Inflammatory macrophage (primary cell): Measurements from ENCODE around the gene ZC3H10.
"Not testable (repeated sequence)": the region's sequence is repeated elsewhere in the genome, so short reads cannot be mapped to it uniquely, and the experiment has no call there.

Experiments used
- DNase-seq, 2 donors: peaks; one replicate each; pipeline ENCODE4 v3.0.0-alpha.2; 2020 to 2022
- total RNA-seq, 18 experiments: gene quantifications; one replicate each; lab custom pipeline; 2026; ENCODE audit warnings: mixed read lengths in 6 of 18, inconsistent platforms in 2 of 18; lab: John Stamatoyannopoulos, UW

The ZC3H10 gene
- total RNA-seq, result 3.8 to 17.9 (median 10.9) reads per million in 18 experiments

DNA sequence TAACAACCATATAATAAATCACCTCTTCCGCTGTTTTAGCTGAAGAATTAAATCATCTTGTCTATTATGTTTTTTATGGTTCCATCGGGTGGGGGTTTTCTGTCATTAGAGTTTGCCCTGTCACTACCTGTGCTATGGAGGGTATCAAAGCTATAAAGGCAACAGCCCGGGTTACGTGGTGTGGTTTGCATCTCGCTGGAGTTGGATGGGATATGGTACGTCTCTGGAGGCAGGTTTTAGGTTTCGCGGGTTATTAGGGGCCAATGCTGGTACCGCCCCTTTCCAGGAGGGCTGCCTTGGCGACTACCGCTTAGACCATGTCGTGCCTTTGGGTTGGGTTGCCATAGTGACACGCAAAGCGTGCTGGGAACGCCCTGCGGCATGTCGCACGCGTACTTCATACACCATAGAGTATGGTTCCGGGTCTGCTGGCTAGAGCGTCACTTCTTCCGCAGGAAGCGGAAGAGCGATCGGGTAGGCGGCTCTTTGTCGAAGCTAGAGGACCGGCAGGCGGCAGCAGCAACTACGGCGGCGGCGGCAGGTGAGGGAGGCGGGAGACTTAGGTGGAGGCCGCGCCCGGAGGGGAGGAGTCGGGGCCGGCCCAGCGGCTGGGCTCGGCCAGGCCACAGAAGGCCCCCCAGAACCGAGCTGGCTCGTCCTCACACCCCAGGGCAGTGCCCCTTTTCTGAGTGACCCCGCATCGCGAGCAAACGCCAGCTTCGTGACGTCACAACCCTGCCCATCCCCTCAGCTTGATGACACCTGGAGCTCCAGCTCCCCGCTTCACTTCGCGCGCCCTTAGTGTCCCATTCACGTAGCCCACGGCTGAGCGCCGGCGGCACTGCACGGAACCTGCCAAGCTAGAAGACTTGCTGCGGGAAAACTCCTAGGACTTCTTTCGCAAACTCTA lies at the start of gene ZC3H10:
Gene ZC3H10, plus strand, starts transcription at position 489 of the 910 bp plus-strand sequence. CDS start 2,297 bp downstream, outside the sequence.
- peak; percentile 99 to 100 for DNase-seq

DNA sequence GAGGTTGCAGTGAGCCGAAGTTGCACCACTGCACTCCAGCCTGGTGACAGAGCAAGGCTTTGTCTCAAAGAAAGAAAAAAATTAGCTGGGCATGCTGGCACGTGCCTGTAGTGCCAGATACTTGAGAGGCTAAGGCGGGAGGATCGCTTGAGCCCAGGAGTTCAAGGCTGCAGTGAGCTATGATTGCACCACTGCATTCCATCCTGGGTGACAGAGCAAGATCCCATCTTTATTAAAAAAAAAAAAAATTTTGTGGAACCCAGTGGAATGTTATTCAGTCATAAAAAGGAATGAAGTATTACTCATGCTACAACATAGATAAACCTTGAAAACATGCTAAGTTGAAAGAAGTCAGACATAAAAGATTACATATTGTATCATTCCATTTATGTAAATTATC lies 46.4 kb upstream of the ZC3H10 start:
- no peak for DNase-seq

GRCh38 chr12:56074396-56074795 lies 43.7 kb upstream of the ZC3H10 start:
- DNase-seq, result no peak

- not testable (repeated sequence) for DNase-seq
Observed at GRCh38 chr12:56077966-56078365, 40.1 kb upstream of the ZC3H10 start.

DNA sequence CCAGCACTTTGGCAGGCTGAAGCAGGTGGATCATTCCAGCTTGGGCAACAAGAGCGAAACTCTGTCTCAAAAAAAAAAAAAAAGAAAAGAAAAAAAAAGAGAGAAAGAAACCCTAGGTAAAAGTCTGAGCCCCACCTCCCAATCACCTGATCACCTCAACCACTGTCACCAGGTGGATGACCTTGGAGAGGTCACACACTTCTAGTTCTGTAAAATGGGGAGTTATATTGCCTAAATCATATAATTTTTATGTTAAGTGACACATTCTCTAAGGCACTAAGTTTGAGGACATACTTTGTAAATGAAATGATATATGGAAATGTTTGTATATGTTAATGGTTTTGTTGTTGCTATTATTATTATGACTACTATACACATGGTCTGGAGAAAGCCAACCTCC lies 39.6 kb upstream of the ZC3H10 start:
- no peak for DNase-seq

GRCh38 chr12:56078931-56079722 lies 38.9 kb upstream of the ZC3H10 start:
- DNase-seq, result peak; percentile 79 to 81

GRCh38 chr12:56079723-56080555 lies 38.1 kb upstream of the ZC3H10 start, which contains the start of gene ERBB3:
Gene ERBB3, plus strand, starts transcription at chr12:56080165. Its CDS starts 136 bp downstream, at chr12:56080301.
- peak; percentile 49 to 53 for DNase-seq

GRCh38 chr12:56080556-56081138 lies 37.4 kb upstream of the ZC3H10 start:
- DNase-seq, result no peak

- peak in 1 of 2 donors; percentile 3 for DNase-seq
Observed at GRCh38 chr12:56081393-56082347, 36.4 kb upstream of the ZC3H10 start.

- no peak for DNase-seq
Observed at GRCh38 chr12:56082382-56082781, 35.7 kb upstream of the ZC3H10 start.

GRCh38 chr12:56082967-56083366 lies 35.1 kb upstream of the ZC3H10 start:
- no peak for DNase-seq

DNA sequence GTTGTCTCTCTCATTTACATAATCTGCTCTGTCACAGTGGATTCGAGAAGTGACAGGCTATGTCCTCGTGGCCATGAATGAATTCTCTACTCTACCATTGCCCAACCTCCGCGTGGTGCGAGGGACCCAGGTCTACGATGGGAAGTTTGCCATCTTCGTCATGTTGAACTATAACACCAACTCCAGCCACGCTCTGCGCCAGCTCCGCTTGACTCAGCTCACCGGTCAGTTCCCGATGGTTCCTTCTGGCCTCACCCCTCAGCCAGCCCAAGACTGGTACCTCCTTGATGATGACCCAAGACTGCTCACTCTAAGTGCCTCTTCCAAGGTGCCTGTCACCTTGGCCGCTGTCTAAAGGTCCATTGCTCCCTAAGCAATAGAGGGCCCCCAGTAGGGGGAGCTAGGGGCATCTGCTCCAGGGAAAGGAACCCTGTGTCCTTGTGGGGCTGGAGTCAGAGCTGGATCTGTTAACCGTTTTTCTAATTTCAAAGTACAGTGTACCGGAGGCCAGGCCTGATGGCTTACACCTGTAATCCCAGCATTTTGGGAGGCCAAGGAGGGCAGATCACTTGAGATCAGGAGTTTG lies 33.0 kb upstream of the ZC3H10 start:
- DNase-seq, result peak; percentile 18 to 52

DNA sequence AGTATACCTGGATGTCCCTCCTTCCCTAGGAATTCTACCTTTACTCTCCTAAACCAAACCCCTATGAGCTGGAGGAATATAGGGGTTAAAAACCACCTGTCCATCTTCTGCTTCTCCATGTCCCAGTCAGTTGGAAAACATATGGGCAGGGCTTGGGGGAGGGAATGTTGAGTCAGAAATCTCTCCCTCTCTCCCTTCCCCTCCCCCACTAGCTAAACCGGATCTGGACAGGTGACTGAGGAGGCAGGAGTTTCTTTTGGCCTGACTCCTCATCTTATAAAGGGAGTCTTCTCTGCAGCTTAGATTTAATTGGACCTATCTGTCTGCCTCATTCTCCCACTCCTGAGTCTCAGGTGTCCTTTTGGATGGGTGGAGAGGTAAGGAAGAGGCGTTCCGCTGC lies 32.0 kb upstream of the ZC3H10 start:
- DNase-seq, result no peak

DNA sequence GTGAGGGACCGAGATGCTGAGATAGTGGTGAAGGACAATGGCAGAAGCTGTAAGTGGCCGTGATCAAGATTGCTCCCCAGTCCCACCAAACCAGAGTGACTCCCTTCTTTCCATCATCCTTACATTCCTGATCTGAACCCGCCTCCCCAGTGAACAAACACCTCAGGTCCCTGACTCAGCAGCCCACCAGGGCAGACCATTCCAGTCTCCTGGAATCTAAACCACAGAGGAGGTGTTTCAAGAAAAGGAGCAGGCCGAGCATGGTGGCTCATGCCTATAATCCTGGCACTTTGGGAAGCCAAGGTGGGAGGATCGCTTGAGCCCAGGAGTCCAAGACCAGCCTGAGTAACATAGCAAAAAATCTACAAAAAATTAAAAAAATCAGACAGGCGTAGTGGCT lies 31.5 kb upstream of the ZC3H10 start:
- no peak for DNase-seq

GRCh38 chr12:56087220-56087619 lies 30.8 kb upstream of the ZC3H10 start:
- peak; percentile 42 to 66 for DNase-seq

GRCh38 chr12:56097738-56098137 lies 20.3 kb upstream of the ZC3H10 start:
- no peak for DNase-seq

DNA sequence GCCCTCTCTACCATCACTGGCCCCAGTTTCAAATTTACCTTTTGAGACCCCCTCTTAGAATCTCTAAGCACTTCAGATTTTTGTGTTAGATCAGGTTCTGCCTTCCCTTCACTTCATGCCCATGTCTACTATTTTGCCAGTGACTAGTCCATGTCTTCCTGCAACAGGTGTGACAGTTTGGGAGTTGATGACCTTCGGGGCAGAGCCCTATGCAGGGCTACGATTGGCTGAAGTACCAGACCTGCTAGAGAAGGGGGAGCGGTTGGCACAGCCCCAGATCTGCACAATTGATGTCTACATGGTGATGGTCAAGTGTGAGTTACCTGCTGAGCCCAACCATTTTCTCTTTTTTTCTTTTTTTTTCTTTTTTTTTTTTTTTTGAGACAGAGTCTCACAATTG lies 19.5 kb upstream of the ZC3H10 start:
- DNase-seq, result no peak

DNA sequence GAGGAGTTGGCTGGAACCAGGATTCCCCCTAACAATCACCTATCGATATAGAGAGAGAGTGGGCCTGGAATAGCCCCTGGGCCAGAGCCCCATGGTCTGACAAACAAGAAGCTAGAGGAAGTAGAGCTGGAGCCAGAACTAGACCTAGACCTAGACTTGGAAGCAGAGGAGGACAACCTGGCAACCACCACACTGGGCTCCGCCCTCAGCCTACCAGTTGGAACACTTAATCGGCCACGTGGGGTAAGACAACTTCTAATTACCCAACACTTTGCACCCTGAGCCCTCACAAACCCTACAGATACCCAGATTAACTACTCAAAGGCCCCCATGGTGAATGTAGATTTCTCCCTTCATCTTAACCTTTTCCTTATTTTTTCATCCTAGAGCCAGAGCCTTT lies 18.3 kb upstream of the ZC3H10 start:
- DNase-seq, result no peak

DNA sequence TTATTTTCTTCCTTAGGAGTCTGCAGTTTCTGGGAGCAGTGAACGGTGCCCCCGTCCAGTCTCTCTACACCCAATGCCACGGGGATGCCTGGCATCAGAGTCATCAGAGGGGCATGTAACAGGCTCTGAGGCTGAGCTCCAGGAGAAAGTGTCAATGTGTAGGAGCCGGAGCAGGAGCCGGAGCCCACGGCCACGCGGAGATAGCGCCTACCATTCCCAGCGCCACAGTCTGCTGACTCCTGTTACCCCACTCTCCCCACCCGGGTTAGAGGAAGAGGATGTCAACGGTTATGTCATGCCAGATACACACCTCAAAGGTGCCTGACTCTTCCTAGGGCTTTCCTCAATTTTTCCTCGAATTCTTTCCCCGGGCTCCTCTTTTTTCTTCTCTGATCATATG lies 17.0 kb upstream of the ZC3H10 start:
- no peak for DNase-seq

GRCh38 chr12:56102683-56103065 lies 15.4 kb upstream of the ZC3H10 start:
- no peak for DNase-seq
